ENCODE data around the gene TRIM72.
"Not testable (repeated sequence)": the region's sequence is repeated elsewhere in the genome, so short reads cannot be mapped to it uniquely, and the experiment has no call there.

The TRIM72 gene

GRCh38 chr16:31243734-31244670 lies 30.1 kb downstream of the TRIM72 start:
- peak overlapping the region; percentile 49 for H3K4me3 ChIP-seq (ENCODE audit: low read length)
- H3K79me2 ChIP-seq (ENCODE audit: low read length), result no peaks in the 10 kb centered on the region
- H3K27me3 ChIP-seq (ENCODE audit: low read depth, low read length), result peaks cover 19% of the 10 kb centered on the region
- no peaks in the 10 kb centered on the region for H3K36me3 ChIP-seq (replicated peaks; ENCODE audit: low read depth, low read length)
- TF ChIP-seq EZH2phosphoT487 (IDR thresholded peaks at IDR 0.05; ENCODE audit: low read depth) (no peak), CTCF (IDR thresholded peaks at IDR 0.05; ENCODE audit: low read depth, low read length) (no peak)
- peaks cover 12% of the 10 kb centered on the region for H3K4me1 ChIP-seq (ENCODE audit: low read length)
- H4K20me1 ChIP-seq (ENCODE audit: insufficient read depth, low read length), result no peaks in the 10 kb centered on the region
- H3K27ac ChIP-seq (ENCODE audit: low read length), result peak overlapping the region; percentile 41; the same call in 1 of the 2 replicates
- no peaks in the 10 kb centered on the region for H3K9me3 ChIP-seq (ENCODE audit: insufficient read depth, low read length)
- no peak overlapping the region for H2AFZ ChIP-seq (ENCODE audit: low read depth, low read length)
- peak overlapping the region; percentile 32; the same call in 1 of the 2 replicates for H3K9ac ChIP-seq (ENCODE audit: low read length)
- peak overlapping the region; percentile 64 for H3K4me2 ChIP-seq (ENCODE audit: low read length)

- H3K36me3 ChIP-seq (replicated peaks; ENCODE audit: low read depth, low read length); H3K4me3 ChIP-seq (ENCODE audit: low read length); H3K27ac ChIP-seq (ENCODE audit: low read length): not testable (repeated sequence)
These were observed 31.7 kb downstream of the TRIM72 start for GRCh38 chr16:31245598-31245997.

GRCh38 chr16:31246296-31246695 lies 32.4 kb downstream of the TRIM72 start:
- Histone ChIP-seq H2AFZ (ENCODE audit: low read depth, low read length) (no peak overlapping the region), H3K9ac (ENCODE audit: low read length) (no peak overlapping the region), H3K27ac (ENCODE audit: low read length) (no peak overlapping the region), H3K4me3 (ENCODE audit: low read length) (no peak overlapping the region), H3K27me3 (ENCODE audit: low read depth, low read length) (peaks cover 16% of the 10 kb centered on the region), H3K9me3 (ENCODE audit: insufficient read depth, low read length) (no peaks in the 10 kb centered on the region), H3K4me1 (ENCODE audit: low read length) (peaks cover 12% of the 10 kb centered on the region), H3K4me2 (ENCODE audit: low read length) (no peak overlapping the region), H3K79me2 (ENCODE audit: low read length) (no peaks in the 10 kb centered on the region), H3K36me3 (replicated peaks; ENCODE audit: low read depth, low read length) (no peaks in the 10 kb centered on the region), H4K20me1 (ENCODE audit: insufficient read depth, low read length) (no peaks in the 10 kb centered on the region)
- no peak for TF ChIP-seq CTCF (IDR thresholded peaks at IDR 0.05; ENCODE audit: low read depth, low read length)
- no peak for TF ChIP-seq EZH2phosphoT487 (IDR thresholded peaks at IDR 0.05; ENCODE audit: low read depth)

More at GRCh38 chr16:31245598-31245997, 31.7 kb downstream of the TRIM72 start:
- H3K9me3 ChIP-seq (ENCODE audit: insufficient read depth, low read length); H3K4me2 ChIP-seq (ENCODE audit: low read length); H3K9ac ChIP-seq (ENCODE audit: low read length); H2AFZ ChIP-seq (ENCODE audit: low read depth, low read length); H4K20me1 ChIP-seq (ENCODE audit: insufficient read depth, low read length); H3K79me2 ChIP-seq (ENCODE audit: low read length): not testable (repeated sequence)
- Histone ChIP-seq H3K4me1 (ENCODE audit: low read length) (peaks cover 12% of the 10 kb centered on the region), H3K27me3 (ENCODE audit: low read depth, low read length) (peaks cover 16% of the 10 kb centered on the region)

- H4K20me1 ChIP-seq (ENCODE audit: insufficient read depth, low read length), result no peaks in the 10 kb centered on the region
- H3K4me3 ChIP-seq (ENCODE audit: low read length), result no peak overlapping the region
- TF ChIP-seq CTCF (IDR thresholded peaks at IDR 0.05; ENCODE audit: low read depth, low read length) (no peak), EZH2phosphoT487 (IDR thresholded peaks at IDR 0.05; ENCODE audit: low read depth) (no peak)
- H3K36me3 ChIP-seq (replicated peaks; ENCODE audit: low read depth, low read length), result no peaks in the 10 kb centered on the region
- no peaks in the 10 kb centered on the region for H3K9me3 ChIP-seq (ENCODE audit: insufficient read depth, low read length)
- no peak overlapping the region for H3K9ac ChIP-seq (ENCODE audit: low read length)
- no peak overlapping the region for H3K4me2 ChIP-seq (ENCODE audit: low read length)
- H3K27me3 ChIP-seq (ENCODE audit: low read depth, low read length), result peaks cover 7% of the 10 kb centered on the region; the same call in 1 of the 2 replicates
- no peak overlapping the region for H3K27ac ChIP-seq (ENCODE audit: low read length)
- peaks cover 12% of the 10 kb centered on the region for H3K4me1 ChIP-seq (ENCODE audit: low read length)
- H3K79me2 ChIP-seq (ENCODE audit: low read length), result no peaks in the 10 kb centered on the region
- H2AFZ ChIP-seq (ENCODE audit: low read depth, low read length), result no peak overlapping the region
These were observed 34.4 kb downstream of the TRIM72 start for GRCh38 chr16:31248344-31248743.
